Measurements from ENCODE around the gene SHISAL1. TPM values are rescaled to one million over a fixed set of nuclear protein-coding genes. Genes with fewer than 3 reads are reported as not detected.

The SHISAL1 gene
- total RNA-seq, 3 donors from 2014 or later: 0.32 to 1.2 (median 0.33) TPM

GRCh38 chr22:44297470-44298061, 15.2 kb downstream of the SHISAL1 start:
- TF ChIP-seq POLR2AphosphoS5 (IDR thresholded peaks at IDR 0.05) (no peak), POLR2A (IDR thresholded peaks at IDR 0.05) (no peak)
- TF ChIP-seq, protein P1, sequence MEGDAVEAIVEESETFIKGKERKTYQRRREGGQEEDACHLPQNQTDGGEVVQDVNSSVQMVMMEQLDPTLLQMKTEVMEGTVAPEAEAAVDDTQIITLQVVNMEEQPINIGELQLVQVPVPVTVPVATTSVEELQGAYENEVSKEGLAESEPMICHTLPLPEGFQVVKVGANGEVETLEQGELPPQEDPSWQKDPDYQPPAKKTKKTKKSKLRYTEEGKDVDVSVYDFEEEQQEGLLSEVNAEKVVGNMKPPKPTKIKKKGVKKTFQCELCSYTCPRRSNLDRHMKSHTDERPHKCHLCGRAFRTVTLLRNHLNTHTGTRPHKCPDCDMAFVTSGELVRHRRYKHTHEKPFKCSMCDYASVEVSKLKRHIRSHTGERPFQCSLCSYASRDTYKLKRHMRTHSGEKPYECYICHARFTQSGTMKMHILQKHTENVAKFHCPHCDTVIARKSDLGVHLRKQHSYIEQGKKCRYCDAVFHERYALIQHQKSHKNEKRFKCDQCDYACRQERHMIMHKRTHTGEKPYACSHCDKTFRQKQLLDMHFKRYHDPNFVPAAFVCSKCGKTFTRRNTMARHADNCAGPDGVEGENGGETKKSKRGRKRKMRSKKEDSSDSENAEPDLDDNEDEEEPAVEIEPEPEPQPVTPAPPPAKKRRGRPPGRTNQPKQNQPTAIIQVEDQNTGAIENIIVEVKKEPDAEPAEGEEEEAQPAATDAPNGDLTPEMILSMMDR (IDR thresholded peaks at IDR 0.05): no peak
- no peak for DNase-seq (ENCODE audit: low spot score in 2 of 2)
- intact Hi-C loops (cut with DNase I; ENCODE audit: low total_unique reads): no loop called here
- no peak overlapping the region for H3K4me3 ChIP-seq
- H3K9me3 ChIP-seq: peaks cover 0 to 7% of the 10 kb centered on the region in 2 donors
- no peaks in the 10 kb centered on the region for H3K36me3 ChIP-seq
- peaks cover 3 to 15% of the 10 kb centered on the region in 2 donors for H3K27me3 ChIP-seq
- H3K27ac ChIP-seq: no peak overlapping the region
- H3K4me1 ChIP-seq: no peaks in the 10 kb centered on the region

- H3K9me3 ChIP-seq: peaks cover 0 to 7% of the 10 kb centered on the region in 2 donors
- intact Hi-C loops (cut with DNase I; ENCODE audit: low total_unique reads): no loop called here
- DNase-seq (ENCODE audit: low spot score in 2 of 2): no peak
- peaks cover 0 to 6% of the 10 kb centered on the region in 2 donors for H3K27me3 ChIP-seq
- no peak overlapping the region for H3K27ac ChIP-seq
- H3K4me1 ChIP-seq: no peaks in the 10 kb centered on the region
- no peaks in the 10 kb centered on the region for H3K36me3 ChIP-seq
- TF ChIP-seq POLR2A (IDR thresholded peaks at IDR 0.05) (no peak), POLR2AphosphoS5 (IDR thresholded peaks at IDR 0.05) (no peak)
- TF ChIP-seq, protein P1 (IDR thresholded peaks at IDR 0.05): no peak
- no peak overlapping the region for H3K4me3 ChIP-seq
Measured at GRCh38 chr22:44295406-44295805, 17.3 kb downstream of the SHISAL1 start.

GRCh38 chr22:44293876-44294275, 18.9 kb downstream of the SHISAL1 start:
- no peak overlapping the region for H3K27ac ChIP-seq
- H3K27me3 ChIP-seq: no peaks in the 10 kb centered on the region
- no peak for DNase-seq (ENCODE audit: low spot score in 2 of 2)
- TF ChIP-seq POLR2A (IDR thresholded peaks at IDR 0.05) (no peak), POLR2AphosphoS5 (IDR thresholded peaks at IDR 0.05) (no peak)
- TF ChIP-seq, protein P1 (IDR thresholded peaks at IDR 0.05): no peak
- H3K4me1 ChIP-seq: no peaks in the 10 kb centered on the region
- H3K9me3 ChIP-seq: peaks cover 0 to 7% of the 10 kb centered on the region in 2 donors
- no peak overlapping the region for H3K4me3 ChIP-seq
- no peaks in the 10 kb centered on the region for H3K36me3 ChIP-seq
- intact Hi-C loops (cut with DNase I; ENCODE audit: low total_unique reads): no loop called here

GRCh38 chr22:44293034-44293433, 19.7 kb downstream of the SHISAL1 start:
- intact Hi-C loops (cut with DNase I; ENCODE audit: low total_unique reads): no loop called here
- Histone ChIP-seq H3K4me1 (no peaks in the 10 kb centered on the region), H3K4me3 (no peak overlapping the region), H3K9me3 (peaks cover 0 to 7% of the 10 kb centered on the region in 2 donors), H3K27ac (no peak overlapping the region), H3K27me3 (no peaks in the 10 kb centered on the region), H3K36me3 (no peaks in the 10 kb centered on the region)
- TF ChIP-seq POLR2AphosphoS5 (IDR thresholded peaks at IDR 0.05): no peak
- TF ChIP-seq, protein P1 (IDR thresholded peaks at IDR 0.05): no peak
- TF ChIP-seq POLR2A (IDR thresholded peaks at IDR 0.05): no peak
- DNase-seq (ENCODE audit: low spot score in 2 of 2): no peak

DNA sequence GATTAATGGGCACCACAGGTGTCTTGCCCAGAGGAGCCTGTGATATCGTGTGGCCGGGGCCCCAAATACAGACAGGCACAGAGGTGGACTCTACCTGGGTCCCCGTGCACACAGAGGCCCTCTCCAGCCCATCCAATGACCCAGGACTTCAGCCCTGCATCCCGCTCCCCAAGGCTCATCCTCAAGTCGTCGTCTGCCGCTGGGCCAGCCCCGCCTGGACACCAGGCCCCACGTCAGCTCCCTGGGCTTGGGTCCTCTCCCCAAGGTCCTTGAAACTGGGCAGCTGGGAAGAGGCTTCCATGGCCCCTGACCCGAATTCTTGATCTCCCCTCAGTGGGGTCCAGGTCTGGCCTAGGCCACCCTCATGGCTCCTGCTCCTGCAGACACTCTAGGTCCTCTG, 20.2 kb downstream of the SHISAL1 start:
- Histone ChIP-seq H3K4me1 (no peaks in the 10 kb centered on the region), H3K27ac (no peak overlapping the region), H3K4me3 (no peak overlapping the region), H3K36me3 (no peaks in the 10 kb centered on the region), H3K27me3 (no peaks in the 10 kb centered on the region), H3K9me3 (peaks cover 0 to 7% of the 10 kb centered on the region in 2 donors)
- DNase-seq (ENCODE audit: low spot score in 2 of 2): no peak
- intact Hi-C loops (cut with DNase I; ENCODE audit: low total_unique reads): no loop called here
- TF ChIP-seq, protein P1 (IDR thresholded peaks at IDR 0.05): no peak
- TF ChIP-seq POLR2A (IDR thresholded peaks at IDR 0.05): no peak
- no peak for TF ChIP-seq POLR2AphosphoS5 (IDR thresholded peaks at IDR 0.05)
